WTC11 (cell line): ENCODE results near the gene FNBP1L.

Experiments used
- ATF6 ChIP-seq: sonication (generic); formaldehyde crosslinking; IDR thresholded peaks from 2 replicates; pipeline ENCODE4 v1.8.1; 2023; ENCODE audit warnings: mild to moderate bottlenecking, missing genetic modification reagents
- CTCF ChIP-seq: fragments of 200-600 bp; IDR thresholded peaks from 2 replicates; pipeline ENCODE4 v1.8.0; 2022; ENCODE audit warnings: antibody characterized with exemption
- E2F4 ChIP-seq: sonication (generic); formaldehyde crosslinking; IDR thresholded peaks from 2 replicates; pipeline ENCODE4 v1.8.1; 2022; ENCODE audit warnings: low read depth, mild to moderate bottlenecking, moderate library complexity, missing genetic modification reagents, borderline replicate concordance
- FOXJ3 ChIP-seq: sonication (generic); formaldehyde crosslinking; IDR thresholded peaks from 2 replicates; pipeline ENCODE4 v1.9.0; 2021; ENCODE audit warnings: missing genetic modification reagents, mild to moderate bottlenecking, borderline replicate concordance
- PRDM15 ChIP-seq: sonication (generic); formaldehyde crosslinking; IDR thresholded peaks from 2 replicates; pipeline ENCODE4 v1.8.0; 2022; ENCODE audit warnings: missing genetic modification reagents
- PREB ChIP-seq: sonication (generic); formaldehyde crosslinking; IDR thresholded peaks from 2 replicates; pipeline ENCODE4 v1.8.1; 2022; ENCODE audit warnings: mild to moderate bottlenecking, missing genetic modification reagents, moderate library complexity, borderline replicate concordance
- SMAD3 ChIP-seq: sonication (generic); formaldehyde crosslinking; IDR thresholded peaks from 2 replicates; pipeline ENCODE4 v1.8.0; 2022; ENCODE audit warnings: missing genetic modification reagents, mild to moderate bottlenecking, borderline replicate concordance
- TEAD4 ChIP-seq: sonication (generic); formaldehyde crosslinking; IDR thresholded peaks from 2 replicates; pipeline ENCODE4 v1.8.0; 2022; ENCODE audit warnings: mild to moderate bottlenecking, missing genetic modification reagents
- USF2 ChIP-seq: sonication (generic); formaldehyde crosslinking; IDR thresholded peaks from 2 replicates; pipeline ENCODE4 v1.8.1; 2023; ENCODE audit warnings: mild to moderate bottlenecking, missing genetic modification reagents, moderate library complexity

- no peak for TF ChIP-seq E2F4 (CRISPR knock-in tag)
- no peak for TF ChIP-seq CTCF
- no peak for TF ChIP-seq SMAD3 (CRISPR knock-in tag)
- no peak for TF ChIP-seq USF2
- TF ChIP-seq PREB (CRISPR knock-in tag) = no peak
- no peak for TF ChIP-seq ATF6
- no peak for TF ChIP-seq PRDM15
- no peak for TF ChIP-seq TEAD4 (CRISPR knock-in tag)
- TF ChIP-seq FOXJ3 (CRISPR knock-in tag) = no peak
Observed at GRCh38 chr1:93588206-93588605, 140.3 kb downstream of the FNBP1L start.
